Mucosa of stomach (tissue), 1 donor: ENCODE results near the gene GSTM3.
A peak's percentile ranks its signal among the peaks of the same experiment; 100 is the strongest.
"Not testable (repeated sequence)": the region's sequence is repeated elsewhere in the genome, so short reads cannot be mapped to it uniquely, and the experiment has no call there.

ENCODE experiments used
- H3K27me3 ChIP-seq: one replicate; pipeline ENCODE4 v1.7.0; 2013; ENCODE audit warnings: mild to moderate bottlenecking, low read length; ENCODE audit not compliant: control insufficient read depth, insufficient read depth
- H3K36me3 ChIP-seq: one replicate; pipeline ENCODE4 v1.7.0; 2013; ENCODE audit warnings: low read length; ENCODE audit not compliant: control insufficient read depth, insufficient read depth
- H3K4me1 ChIP-seq: one replicate; pipeline ENCODE4 v1.7.0; 2013; ENCODE audit warnings: mild to moderate bottlenecking, low read length; ENCODE audit not compliant: control insufficient read depth, insufficient read depth
- H3K4me3 ChIP-seq: one replicate; pipeline ENCODE4 v1.7.0; 2013; ENCODE audit warnings: low read length
- H3K9ac ChIP-seq: one replicate; pipeline ENCODE4 v1.7.0; 2013; ENCODE audit warnings: mild to moderate bottlenecking, low read length, moderate library complexity
- H3K9me3 ChIP-seq: one replicate; pipeline ENCODE4 v1.7.0; 2013; ENCODE audit warnings: mild to moderate bottlenecking, low read length, moderate library complexity; ENCODE audit not compliant: control insufficient read depth
- donor health status: Pancreatic carcinoma.

The GSTM3 gene

GRCh38 chr1:109772658-109773202 lies 31.9 kb upstream of the GSTM3 start:
- Histone ChIP-seq H3K36me3 (no peaks in the 10 kb centered on the region), H3K9ac (no peak overlapping the region), H3K4me3 (no peak overlapping the region), H3K27me3 (no peaks in the 10 kb centered on the region), H3K9me3 (no peaks in the 10 kb centered on the region), H3K4me1 (peaks cover 22% of the 10 kb centered on the region)

GRCh38 chr1:109771712-109772657 lies 31.1 kb upstream of the GSTM3 start:
- no peaks in the 10 kb centered on the region for H3K9me3 ChIP-seq
- H3K27me3 ChIP-seq, result no peaks in the 10 kb centered on the region
- no peak overlapping the region for H3K4me3 ChIP-seq
- H3K4me1 ChIP-seq, result peaks cover 22% of the 10 kb centered on the region
- no peak overlapping the region for H3K9ac ChIP-seq
- no peaks in the 10 kb centered on the region for H3K36me3 ChIP-seq

- Histone ChIP-seq H3K4me1 (peaks cover 32% of the 10 kb centered on the region), H3K9me3 (no peaks in the 10 kb centered on the region), H3K36me3 (no peaks in the 10 kb centered on the region), H3K9ac (no peak overlapping the region), H3K4me3 (no peak overlapping the region), H3K27me3 (no peaks in the 10 kb centered on the region)
Observed at GRCh38 chr1:109770331-109771095, 29.7 kb upstream of the GSTM3 start.

GRCh38 chr1:109769330-109770078 lies 28.7 kb upstream of the GSTM3 start:
- Histone ChIP-seq H3K27me3 (no peaks in the 10 kb centered on the region), H3K4me3 (no peak overlapping the region), H3K36me3 (no peaks in the 10 kb centered on the region), H3K9me3 (no peaks in the 10 kb centered on the region), H3K4me1 (peaks cover 42% of the 10 kb centered on the region), H3K9ac (no peak overlapping the region)

GRCh38 chr1:109768820-109769219 lies 28.0 kb upstream of the GSTM3 start:
- H3K9me3 ChIP-seq, result no peaks in the 10 kb centered on the region
- peaks cover 48% of the 10 kb centered on the region for H3K4me1 ChIP-seq
- H3K36me3 ChIP-seq, result no peaks in the 10 kb centered on the region
- no peak overlapping the region for H3K9ac ChIP-seq
- H3K4me3 ChIP-seq, result no peak overlapping the region
- H3K27me3 ChIP-seq, result no peaks in the 10 kb centered on the region

GRCh38 chr1:109768335-109768650 lies 27.5 kb upstream of the GSTM3 start:
- Histone ChIP-seq H3K36me3 (no peaks in the 10 kb centered on the region), H3K9me3 (no peaks in the 10 kb centered on the region)

GRCh38 chr1:109767637-109768334 lies 26.9 kb upstream of the GSTM3 start:
- H3K4me3 ChIP-seq, result no peak overlapping the region
- H3K4me1 ChIP-seq, result peaks cover 42% of the 10 kb centered on the region
- H3K9me3 ChIP-seq, result no peaks in the 10 kb centered on the region
- no peaks in the 10 kb centered on the region for H3K36me3 ChIP-seq
- H3K27me3 ChIP-seq, result no peaks in the 10 kb centered on the region
- H3K9ac ChIP-seq, result peak overlapping the region; percentile 12

More at GRCh38 chr1:109768335-109768650, 27.5 kb upstream of the GSTM3 start:
- Histone ChIP-seq H3K4me3 (no peak overlapping the region), H3K4me1 (peaks cover 44% of the 10 kb centered on the region), H3K27me3 (no peaks in the 10 kb centered on the region), H3K9ac (no peak overlapping the region)

GRCh38 chr1:109766991-109767636 lies 26.3 kb upstream of the GSTM3 start:
- H3K4me1 ChIP-seq, result peaks cover 42% of the 10 kb centered on the region
- H3K27me3 ChIP-seq, H3K9me3 ChIP-seq, H3K36me3 ChIP-seq, H3K4me3 ChIP-seq: not testable (repeated sequence)
- peak overlapping the region; percentile 12 for H3K9ac ChIP-seq

GRCh38 chr1:109765896-109766615 lies 25.2 kb upstream of the GSTM3 start:
- H3K36me3 ChIP-seq, result no peaks in the 10 kb centered on the region
- no peaks in the 10 kb centered on the region for H3K9me3 ChIP-seq

GRCh38 chr1:109765483-109765815 lies 24.6 kb upstream of the GSTM3 start:
- Histone ChIP-seq H3K9me3 (no peaks in the 10 kb centered on the region), H3K36me3 (no peaks in the 10 kb centered on the region), H3K9ac (no peak overlapping the region), H3K4me1 (peaks cover 55% of the 10 kb centered on the region), H3K27me3 (no peaks in the 10 kb centered on the region), H3K4me3 (no peak overlapping the region)

More at GRCh38 chr1:109765896-109766615, 25.2 kb upstream of the GSTM3 start:
- Histone ChIP-seq H3K4me3 (no peak overlapping the region), H3K9ac (no peak overlapping the region), H3K27me3 (no peaks in the 10 kb centered on the region), H3K4me1 (peaks cover 49% of the 10 kb centered on the region)
